Activated T-helper 1 cell treated with anti-CD3 and anti-CD28 coated beads, Interleukin-12 subunit alpha, Interleukin-12 subunit beta, Interleukin-2, Interleukin-4 antibody, amounts not matched to agents 30 ng/mL and 10 ng/mL and 1 ng/mL, durations not matched to agents 14 hours and 24 hours and 36 hours (primary cell): ENCODE measurements around the gene RBPJ. TPM values are rescaled to one million over a fixed set of nuclear protein-coding genes. Genes with fewer than 3 reads are reported as not detected.
A peak's percentile ranks its signal among the peaks of the same experiment; 100 is the strongest.
"Not testable (repeated sequence)": the region's sequence is repeated elsewhere in the genome, so short reads cannot be mapped to it uniquely, and the experiment has no call there.

Experiments used
- DNase-seq: peaks from one replicate; pipeline ENCODE4 v3.0.0; 2021; ENCODE audit warnings: low spot score
- H3K27ac Mint-ChIP-seq: one replicate; pipeline ENCODE4 v1.8.0; 2021; ENCODE audit warnings: mild to moderate bottlenecking, mixed read lengths
- H3K27me3 Mint-ChIP-seq: one replicate; pipeline ENCODE4 v1.8.0; 2022; ENCODE audit warnings: mild to moderate bottlenecking, moderate library complexity, mixed read lengths; ENCODE audit not compliant: insufficient read depth
- H3K36me3 Mint-ChIP-seq: one replicate; pipeline ENCODE4 v1.8.0; 2021; ENCODE audit warnings: low read depth, mixed read lengths
- H3K4me1 Mint-ChIP-seq: one replicate; pipeline ENCODE4 v1.8.0; 2021; ENCODE audit warnings: low read depth, mixed read lengths
- H3K4me3 Mint-ChIP-seq: one replicate; pipeline ENCODE4 v1.8.0; 2021; ENCODE audit warnings: mild to moderate bottlenecking, moderate library complexity, mixed read lengths
- H3K9me3 Mint-ChIP-seq: one replicate; pipeline ENCODE4 v1.8.0; 2021; ENCODE audit warnings: mixed read lengths
- intact Hi-C: fragments of 100-400 bp; cut with micrococcal nuclease; formaldehyde crosslinking; loops from one replicate; pipeline ENCODE4 v1.15.1; 2024
- total RNA-seq: library from RNA; stranded (reverse); gene quantifications from 2 replicates; pipeline ENCODE4 v1.2.3, GENCODE V29; 2022

The RBPJ gene
- total RNA-seq, 1 donor from 2014 or later = 455 TPM

GRCh38 chr4:26355392-26356052 is 34.7 kb downstream of the RBPJ start:
- H3K4me3 Mint-ChIP-seq = no peak overlapping the region
- no peaks in the 10 kb centered on the region for H3K27me3 Mint-ChIP-seq
- peaks cover 11% of the 10 kb centered on the region for H3K36me3 Mint-ChIP-seq
- H3K27ac Mint-ChIP-seq = no peak overlapping the region
- intact Hi-C loops = loop anchor here (2.0 kb wide), 1 partner anchor 17 kb away; no protein-coding TSS in a partner anchor
- no peak for DNase-seq
- H3K9me3 Mint-ChIP-seq = no peaks in the 10 kb centered on the region
- H3K4me1 Mint-ChIP-seq = peaks cover 29% of the 10 kb centered on the region

GRCh38 chr4:26356081-26356501 is 35.3 kb downstream of the RBPJ start:
- Mint-ChIP-seq H3K27me3 (no peaks in the 10 kb centered on the region), H3K4me3 (no peak overlapping the region), H3K4me1 (peaks cover 30% of the 10 kb centered on the region), H3K9me3 (no peaks in the 10 kb centered on the region), H3K27ac (no peak overlapping the region), H3K36me3 (peaks cover 10% of the 10 kb centered on the region)
- intact Hi-C loops = loop anchor here (2.0 kb wide), 1 partner anchor 17 kb away; no protein-coding TSS in a partner anchor
- DNase-seq = no peak

GRCh38 chr4:26359521-26359920 is 38.7 kb downstream of the RBPJ start:
- H3K27ac Mint-ChIP-seq, intact Hi-C loops, H3K4me3 Mint-ChIP-seq, H3K27me3 Mint-ChIP-seq, H3K9me3 Mint-ChIP-seq, DNase-seq: not testable (repeated sequence)
- H3K36me3 Mint-ChIP-seq = peaks cover 10% of the 10 kb centered on the region
- peaks cover 32% of the 10 kb centered on the region for H3K4me1 Mint-ChIP-seq

- peaks cover 32% of the 10 kb centered on the region for H3K4me1 Mint-ChIP-seq
- no peaks in the 10 kb centered on the region for H3K9me3 Mint-ChIP-seq
- H3K36me3 Mint-ChIP-seq = peaks cover 9% of the 10 kb centered on the region
- H3K27me3 Mint-ChIP-seq = no peaks in the 10 kb centered on the region
- no peak for DNase-seq
- no peak overlapping the region for H3K27ac Mint-ChIP-seq
- intact Hi-C loops = loop anchor here (2.0 kb wide), 1 partner anchor 17 kb away; no protein-coding TSS in a partner anchor
- H3K4me3 Mint-ChIP-seq = no peak overlapping the region
Measured at GRCh38 chr4:26360273-26360672, 39.5 kb downstream of the RBPJ start.

- Mint-ChIP-seq H3K4me1 (peaks cover 32% of the 10 kb centered on the region), H3K27ac (peak overlapping the region; percentile 12), H3K4me3 (no peak overlapping the region), H3K27me3 (no peaks in the 10 kb centered on the region), H3K9me3 (no peaks in the 10 kb centered on the region), H3K36me3 (peaks cover 9% of the 10 kb centered on the region)
- intact Hi-C loops = loop anchor here (2.0 kb wide), 1 partner anchor 18 kb away; no protein-coding TSS in a partner anchor
- no peak for DNase-seq
Measured at GRCh38 chr4:26360864-26361263, 40.0 kb downstream of the RBPJ start.

- no peak for DNase-seq
- intact Hi-C loops = loop anchor here (2.0 kb wide), 1 partner anchor 18 kb away; no protein-coding TSS in a partner anchor
- Mint-ChIP-seq H3K36me3 (peaks cover 9% of the 10 kb centered on the region), H3K4me1 (peaks cover 32% of the 10 kb centered on the region), H3K9me3 (no peaks in the 10 kb centered on the region), H3K27me3 (no peaks in the 10 kb centered on the region), H3K27ac (no peak overlapping the region), H3K4me3 (no peak overlapping the region)
Measured at GRCh38 chr4:26361297-26361696, 40.5 kb downstream of the RBPJ start.

- no peak for DNase-seq
- H3K4me1 Mint-ChIP-seq = peaks cover 34% of the 10 kb centered on the region
- H3K9me3 Mint-ChIP-seq = no peaks in the 10 kb centered on the region
- H3K27ac Mint-ChIP-seq = no peak overlapping the region
- no peaks in the 10 kb centered on the region for H3K27me3 Mint-ChIP-seq
- intact Hi-C loops = no loop called here
- H3K4me3 Mint-ChIP-seq = no peak overlapping the region
- peaks cover 13% of the 10 kb centered on the region for H3K36me3 Mint-ChIP-seq
Measured at GRCh38 chr4:26362745-26363439, 42.1 kb downstream of the RBPJ start.

- Mint-ChIP-seq H3K9me3 (no peaks in the 10 kb centered on the region), H3K27ac (no peak overlapping the region), H3K4me3 (no peak overlapping the region), H3K36me3 (peaks cover 36% of the 10 kb centered on the region), H3K27me3 (no peaks in the 10 kb centered on the region), H3K4me1 (peaks cover 49% of the 10 kb centered on the region)
- intact Hi-C loops = no loop called here
- no peak for DNase-seq
Measured at GRCh38 chr4:26365537-26366150, 44.8 kb downstream of the RBPJ start.

GRCh38 chr4:26367811-26368210 is 47.0 kb downstream of the RBPJ start:
- Mint-ChIP-seq H3K27me3 (no peaks in the 10 kb centered on the region), H3K9me3 (no peaks in the 10 kb centered on the region), H3K27ac (peak overlapping the region; percentile 42), H3K36me3 (peaks cover 36% of the 10 kb centered on the region), H3K4me1 (peaks cover 44% of the 10 kb centered on the region), H3K4me3 (no peak overlapping the region)
- intact Hi-C loops = no loop called here
- DNase-seq = no peak

- no peak overlapping the region for H3K27ac Mint-ChIP-seq
- no peak overlapping the region for H3K4me3 Mint-ChIP-seq
- H3K4me1 Mint-ChIP-seq = peaks cover 51% of the 10 kb centered on the region
- H3K27me3 Mint-ChIP-seq = no peaks in the 10 kb centered on the region
- intact Hi-C loops = no loop called here
- DNase-seq = no peak
- no peaks in the 10 kb centered on the region for H3K9me3 Mint-ChIP-seq
- peaks cover 37% of the 10 kb centered on the region for H3K36me3 Mint-ChIP-seq
Measured at GRCh38 chr4:26368685-26369084, 47.9 kb downstream of the RBPJ start.

GRCh38 chr4:26369132-26369531 is 48.3 kb downstream of the RBPJ start:
- no peak for DNase-seq
- Mint-ChIP-seq H3K4me1 (peaks cover 51% of the 10 kb centered on the region), H3K9me3 (no peaks in the 10 kb centered on the region), H3K4me3 (no peak overlapping the region), H3K27me3 (no peaks in the 10 kb centered on the region), H3K27ac (no peak overlapping the region), H3K36me3 (peaks cover 37% of the 10 kb centered on the region)
- intact Hi-C loops = no loop called here

- Mint-ChIP-seq H3K4me1 (peaks cover 51% of the 10 kb centered on the region), H3K27ac (no peak overlapping the region), H3K27me3 (no peaks in the 10 kb centered on the region), H3K36me3 (peaks cover 39% of the 10 kb centered on the region), H3K9me3 (no peaks in the 10 kb centered on the region), H3K4me3 (no peak overlapping the region)
- no peak for DNase-seq
- intact Hi-C loops = no loop called here
Measured at GRCh38 chr4:26369581-26369980, 48.8 kb downstream of the RBPJ start.

- Mint-ChIP-seq H3K27me3 (no peaks in the 10 kb centered on the region), H3K27ac (peak overlapping the region; percentile 59), H3K9me3 (no peaks in the 10 kb centered on the region), H3K4me1 (peaks cover 60% of the 10 kb centered on the region), H3K4me3 (peak overlapping the region; percentile 0), H3K36me3 (peaks cover 49% of the 10 kb centered on the region)
- no peak for DNase-seq
- intact Hi-C loops = loop anchor here (2.0 kb wide), 3 partner anchors 15 to 47 kb away; no protein-coding TSS in a partner anchor
Measured at GRCh38 chr4:26372076-26372475, 51.3 kb downstream of the RBPJ start.
